ENCODE results near the gene CABP7. TPM values are rescaled to one million over a fixed set of nuclear protein-coding genes. Genes with fewer than 3 reads are reported as not detected.

CABP7 gene
- total and polyA plus RNA-seq, 10 donors = 0.04 to 0.37 (median 0.15) TPM; not detected in 5

DNA sequence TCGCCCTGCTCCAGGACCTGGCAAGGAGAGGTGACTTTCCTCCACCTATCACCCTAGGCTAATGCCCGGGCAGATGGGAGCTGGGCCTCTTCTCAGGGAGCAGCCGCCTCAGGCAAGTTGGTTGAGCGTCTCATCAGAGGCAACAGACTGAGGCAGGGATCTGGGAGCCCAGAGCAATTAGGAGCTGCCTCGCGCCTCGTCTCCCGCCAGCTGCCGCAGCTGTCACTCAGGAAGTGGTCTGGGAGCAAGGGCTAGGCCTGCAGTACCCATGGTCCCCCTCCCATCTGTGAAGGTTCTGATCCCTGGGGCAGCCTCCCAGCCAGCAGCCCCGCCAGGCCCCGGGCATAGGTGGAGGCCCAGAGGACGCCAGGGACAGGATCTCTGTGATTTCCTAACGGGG is 4.6 kb upstream of the CABP7 start:
- WGBS, 5 donors = 59 to 76% (median 65%) methylated on average over 7 to 13 of the region's 13 CpGs
- peaks cover 0 to 86% (median 16%) of the 10 kb centered on the region in 7 donors for H3K27me3 ChIP-seq (replicated peaks in 1 of 7)

DNA sequence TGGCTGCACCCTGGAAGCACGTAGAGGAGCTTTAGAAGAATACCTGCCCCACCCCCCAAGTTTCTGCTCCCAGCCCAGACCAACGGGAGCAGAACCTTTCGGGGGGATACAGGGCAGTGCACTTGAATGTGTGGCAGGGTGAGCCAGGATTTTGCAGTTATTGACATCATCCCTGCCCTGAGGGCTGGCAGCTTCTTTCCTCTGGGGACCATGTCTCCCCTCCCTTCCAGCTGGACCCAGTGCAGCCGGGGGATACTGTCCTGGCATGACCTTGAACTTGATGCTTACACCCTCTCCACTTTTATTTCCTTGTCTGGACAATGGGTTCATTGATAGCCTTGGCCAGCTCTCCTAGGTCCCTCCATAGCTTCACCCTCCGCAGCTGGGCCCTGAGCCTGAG is 4.1 kb upstream of the CABP7 start:
- Histone ChIP-seq H3K36me3 (no peaks in the 10 kb centered on the region), H3K27me3 (replicated peaks in 1 of 7) (peaks cover 0 to 87% (median 21%) of the 10 kb centered on the region in 7 donors), H3K27ac (no peak overlapping the region), H3K4me1 (peaks cover 0 to 22% (median 14%) of the 10 kb centered on the region in 6 donors), H3K9me3 (no peaks in the 10 kb centered on the region), H3K4me3 (no peak overlapping the region)
- TF ChIP-seq POLR2AphosphoS5 (IDR thresholded peaks at IDR 0.05) = no peak
- intact Hi-C loops (cut with DNase I; ENCODE audit: low total_unique reads) = no loop called here
- WGBS, 5 donors = 56 to 81% (median 71%) methylated on average over 4 to 5 of the region's 5 CpGs
- DNase-seq = no peak

More for the DNA sequence above, 4.6 kb upstream of the CABP7 start:
- no peak for DNase-seq
- H3K4me1 ChIP-seq = peaks cover 0 to 22% (median 13%) of the 10 kb centered on the region in 6 donors
- TF ChIP-seq, protein P1, sequence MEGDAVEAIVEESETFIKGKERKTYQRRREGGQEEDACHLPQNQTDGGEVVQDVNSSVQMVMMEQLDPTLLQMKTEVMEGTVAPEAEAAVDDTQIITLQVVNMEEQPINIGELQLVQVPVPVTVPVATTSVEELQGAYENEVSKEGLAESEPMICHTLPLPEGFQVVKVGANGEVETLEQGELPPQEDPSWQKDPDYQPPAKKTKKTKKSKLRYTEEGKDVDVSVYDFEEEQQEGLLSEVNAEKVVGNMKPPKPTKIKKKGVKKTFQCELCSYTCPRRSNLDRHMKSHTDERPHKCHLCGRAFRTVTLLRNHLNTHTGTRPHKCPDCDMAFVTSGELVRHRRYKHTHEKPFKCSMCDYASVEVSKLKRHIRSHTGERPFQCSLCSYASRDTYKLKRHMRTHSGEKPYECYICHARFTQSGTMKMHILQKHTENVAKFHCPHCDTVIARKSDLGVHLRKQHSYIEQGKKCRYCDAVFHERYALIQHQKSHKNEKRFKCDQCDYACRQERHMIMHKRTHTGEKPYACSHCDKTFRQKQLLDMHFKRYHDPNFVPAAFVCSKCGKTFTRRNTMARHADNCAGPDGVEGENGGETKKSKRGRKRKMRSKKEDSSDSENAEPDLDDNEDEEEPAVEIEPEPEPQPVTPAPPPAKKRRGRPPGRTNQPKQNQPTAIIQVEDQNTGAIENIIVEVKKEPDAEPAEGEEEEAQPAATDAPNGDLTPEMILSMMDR (IDR thresholded peaks at IDR 0.05 in 8 of 11, conservative IDR thresholded peaks at IDR 0.05 in 3 of 11) = no peak
- no peak for TF ChIP-seq POLR2AphosphoS5 (IDR thresholded peaks at IDR 0.05)
- TF ChIP-seq POLR2A (IDR thresholded peaks at IDR 0.05) = no peak
- H3K4me3 ChIP-seq = no peak overlapping the region
- intact Hi-C loops (cut with DNase I; ENCODE audit: low total_unique reads) = no loop called here
- no peak overlapping the region for H3K27ac ChIP-seq
- no peaks in the 10 kb centered on the region for H3K36me3 ChIP-seq
- H3K9me3 ChIP-seq = no peaks in the 10 kb centered on the region

DNA sequence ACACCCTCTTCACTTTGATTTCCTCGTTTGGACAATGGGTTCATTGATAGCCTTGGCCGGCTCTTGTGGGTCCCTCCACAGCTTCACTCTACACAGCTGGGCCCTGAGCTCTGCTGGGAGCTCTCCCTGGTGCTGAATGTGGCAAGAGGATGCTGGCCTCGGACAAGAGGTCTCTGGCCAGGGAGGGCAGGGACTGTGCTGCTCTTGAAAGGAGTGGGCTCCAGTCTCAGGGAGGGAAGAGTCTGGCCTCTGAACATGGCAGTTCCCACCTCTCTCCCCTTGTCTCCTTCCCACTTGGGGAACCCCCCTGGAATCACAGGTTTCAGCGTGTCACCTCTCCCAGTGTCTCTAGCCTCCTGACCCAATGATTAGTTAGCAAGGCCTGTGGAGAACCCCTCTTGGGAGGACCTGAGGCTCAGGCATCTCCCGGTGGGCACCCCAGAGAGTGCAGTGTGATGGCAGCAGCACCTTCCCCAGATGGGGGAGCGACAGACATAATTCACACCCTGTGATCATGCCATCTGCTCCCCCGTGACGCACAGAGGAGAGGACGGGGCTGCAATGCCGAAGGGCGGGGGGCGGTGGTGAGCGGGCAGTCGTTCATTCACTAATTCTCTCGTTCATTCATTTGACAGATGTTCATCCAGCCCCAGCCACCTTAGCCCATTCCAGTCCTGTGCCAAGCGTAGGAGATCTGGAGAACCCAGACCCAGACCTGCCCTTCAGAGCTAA is 2.8 kb upstream of the CABP7 start:
- H3K27ac ChIP-seq = no peak overlapping the region
- DNase-seq = no peak
- no peak for TF ChIP-seq POLR2A (IDR thresholded peaks at IDR 0.05)
- no peak for TF ChIP-seq POLR2AphosphoS5 (IDR thresholded peaks at IDR 0.05)
- TF ChIP-seq, protein P1 (IDR thresholded peaks at IDR 0.05 in 8 of 11, conservative IDR thresholded peaks at IDR 0.05 in 3 of 11) = no peak
- peaks cover 0 to 93% (median 33%) of the 10 kb centered on the region in 7 donors for H3K27me3 ChIP-seq (replicated peaks in 1 of 7)
- 66 to 75% (median 69%) methylated on average over 15 to 16 of the region's 16 CpGs for WGBS, 5 donors
- peaks cover 0 to 19% (median 12%) of the 10 kb centered on the region in 6 donors for H3K4me1 ChIP-seq
- H3K4me3 ChIP-seq = no peak overlapping the region
- intact Hi-C loops (cut with DNase I; ENCODE audit: low total_unique reads) = no loop called here
- H3K36me3 ChIP-seq = no peaks in the 10 kb centered on the region
- H3K9me3 ChIP-seq = no peaks in the 10 kb centered on the region

DNA sequence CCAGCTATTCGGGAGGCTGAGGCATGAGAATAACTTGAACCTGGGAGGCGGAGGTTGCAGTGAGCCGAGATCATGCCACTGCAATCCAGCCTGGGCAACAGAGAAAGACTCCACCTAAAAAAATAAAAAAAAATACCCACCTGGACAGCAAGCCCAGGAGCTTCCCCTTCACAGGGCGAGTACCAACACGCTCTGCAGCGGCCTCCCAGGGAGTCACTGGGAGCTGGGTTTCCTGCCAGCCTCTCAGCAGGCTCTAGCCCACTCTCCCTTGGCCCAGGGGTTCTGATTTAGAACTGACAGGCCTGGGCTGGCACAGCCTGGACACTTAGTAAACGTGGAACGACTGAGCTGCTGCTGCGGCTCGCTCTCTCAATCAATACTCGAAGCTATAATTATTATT is 2.0 kb upstream of the CABP7 start:
- no peak for DNase-seq
- Histone ChIP-seq H3K27me3 (replicated peaks in 1 of 7) (peaks cover 0 to 99% (median 35%) of the 10 kb centered on the region in 7 donors), H3K27ac (no peak overlapping the region), H3K9me3 (no peaks in the 10 kb centered on the region), H3K36me3 (no peaks in the 10 kb centered on the region), H3K4me3 (no peak overlapping the region), H3K4me1 (peaks cover 0 to 19% (median 12%) of the 10 kb centered on the region in 6 donors)
- WGBS, 5 donors = 88 to 91% (median 90%) methylated on average over 11 of the region's 11 CpGs
- TF ChIP-seq, protein P1 (IDR thresholded peaks at IDR 0.05 in 8 of 11, conservative IDR thresholded peaks at IDR 0.05 in 3 of 11) = no peak
- TF ChIP-seq POLR2AphosphoS5 (IDR thresholded peaks at IDR 0.05) (no peak), POLR2A (IDR thresholded peaks at IDR 0.05) (no peak)
- intact Hi-C loops (cut with DNase I; ENCODE audit: low total_unique reads) = no loop called here
